Natural killer cell treated with Interleukin-12 subunit alpha and Interleukin-12 subunit beta and Interleukin-15 and Interleukin-18, amount 100 ng/mL, for 72 hours (primary cell): ENCODE data around the gene SPATA31E1. TPM values are rescaled to one million over a fixed set of nuclear protein-coding genes. Genes with fewer than 3 reads are reported as not detected.

ENCODE experiments used
- total RNA-seq, 2 donors: library from RNA; stranded (reverse); gene quantifications; one replicate each; pipeline ENCODE4 v1.2.3, GENCODE V29; 2022

SPATA31E1 gene
- total RNA-seq, 2 donors from 2014 or later, result not detected

Other genes starting within 250 kb of the SPATA31E1 start
- 1 to 10 TPM in 1 of 2 donors, under 1 TPM in 1; 0.45 to 2.4 TPM for gene CTSL, start 156.8 kb upstream of the SPATA31E1 start, total RNA-seq
- not detected for gene SPATA31C1, start 35.1 kb downstream of the SPATA31E1 start, total RNA-seq
- 1 to 10 TPM in 1 of 2 donors, under 1 TPM in 1; 0.83 to 1.2 TPM for gene CDK20, start 91.7 kb downstream of the SPATA31E1 start, total RNA-seq